BE2C (cell line): Measurements from ENCODE around the gene CACNA2D3.

ENCODE experiments used
- DNase-seq: peaks from one replicate; pipeline ENCODE4 v3.0.0-alpha.2; 2020
- H3K27me3 ChIP-seq: fragments of 250-450 bp; sonication (Bioruptor Pico); 2 replicates; pipeline ENCODE4 v1.5.1; 2020; ENCODE audit warnings: mild to moderate bottlenecking
- H3K36me3 ChIP-seq: fragments of 250-450 bp; sonication (Bioruptor Pico); 2 replicates; pipeline ENCODE4 v1.5.1; 2020; ENCODE audit warnings: mild to moderate bottlenecking
- H3K4me1 ChIP-seq: fragments of 250-450 bp; sonication (Bioruptor Pico); 2 replicates; pipeline ENCODE4 v1.5.1; 2020
- H3K4me3 ChIP-seq: 2 replicates; pipeline ENCODE4 v1.5.1; 2011; ENCODE audit warnings: low read depth, low read length
- H3K9me3 ChIP-seq: fragments of 250-450 bp; sonication (Bioruptor Pico); 2 replicates; pipeline ENCODE4 v1.5.1; 2020
- TF ChIP-seq, protein P1 (sequence below): IDR thresholded peaks from 2 replicates; pipeline ENCODE4 v1.5.1; 2012; ENCODE audit warnings: mild to moderate bottlenecking, low read depth, low read length

Gene CACNA2D3

DNA sequence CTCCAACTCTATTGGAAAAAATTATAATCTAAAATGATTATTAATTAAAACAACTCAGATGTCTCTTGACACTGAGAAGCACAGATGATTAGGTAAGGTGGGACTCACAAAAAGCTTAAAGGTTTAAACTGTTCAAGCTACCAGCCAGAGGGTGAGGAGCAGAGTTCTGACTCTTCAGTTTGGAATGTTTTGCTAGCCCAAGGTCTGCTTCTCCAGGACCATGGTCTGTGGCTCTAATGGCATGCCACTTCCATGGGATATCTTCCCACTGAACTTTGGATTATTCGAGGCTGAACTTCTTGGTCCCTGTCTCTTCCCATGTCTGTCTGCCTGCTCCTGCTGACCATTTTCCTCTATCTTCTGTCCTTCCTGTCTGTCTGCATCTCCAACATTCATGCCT lies 49.2 kb downstream of the CACNA2D3 start:
- TF ChIP-seq, protein P1, sequence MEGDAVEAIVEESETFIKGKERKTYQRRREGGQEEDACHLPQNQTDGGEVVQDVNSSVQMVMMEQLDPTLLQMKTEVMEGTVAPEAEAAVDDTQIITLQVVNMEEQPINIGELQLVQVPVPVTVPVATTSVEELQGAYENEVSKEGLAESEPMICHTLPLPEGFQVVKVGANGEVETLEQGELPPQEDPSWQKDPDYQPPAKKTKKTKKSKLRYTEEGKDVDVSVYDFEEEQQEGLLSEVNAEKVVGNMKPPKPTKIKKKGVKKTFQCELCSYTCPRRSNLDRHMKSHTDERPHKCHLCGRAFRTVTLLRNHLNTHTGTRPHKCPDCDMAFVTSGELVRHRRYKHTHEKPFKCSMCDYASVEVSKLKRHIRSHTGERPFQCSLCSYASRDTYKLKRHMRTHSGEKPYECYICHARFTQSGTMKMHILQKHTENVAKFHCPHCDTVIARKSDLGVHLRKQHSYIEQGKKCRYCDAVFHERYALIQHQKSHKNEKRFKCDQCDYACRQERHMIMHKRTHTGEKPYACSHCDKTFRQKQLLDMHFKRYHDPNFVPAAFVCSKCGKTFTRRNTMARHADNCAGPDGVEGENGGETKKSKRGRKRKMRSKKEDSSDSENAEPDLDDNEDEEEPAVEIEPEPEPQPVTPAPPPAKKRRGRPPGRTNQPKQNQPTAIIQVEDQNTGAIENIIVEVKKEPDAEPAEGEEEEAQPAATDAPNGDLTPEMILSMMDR, result no peak
- Histone ChIP-seq H3K4me1 (no peaks in the 10 kb centered on the region), H3K4me3 (no peak overlapping the region), H3K9me3 (no peaks in the 10 kb centered on the region), H3K27me3 (no peaks in the 10 kb centered on the region), H3K36me3 (no peaks in the 10 kb centered on the region)
- no peak for DNase-seq

DNA sequence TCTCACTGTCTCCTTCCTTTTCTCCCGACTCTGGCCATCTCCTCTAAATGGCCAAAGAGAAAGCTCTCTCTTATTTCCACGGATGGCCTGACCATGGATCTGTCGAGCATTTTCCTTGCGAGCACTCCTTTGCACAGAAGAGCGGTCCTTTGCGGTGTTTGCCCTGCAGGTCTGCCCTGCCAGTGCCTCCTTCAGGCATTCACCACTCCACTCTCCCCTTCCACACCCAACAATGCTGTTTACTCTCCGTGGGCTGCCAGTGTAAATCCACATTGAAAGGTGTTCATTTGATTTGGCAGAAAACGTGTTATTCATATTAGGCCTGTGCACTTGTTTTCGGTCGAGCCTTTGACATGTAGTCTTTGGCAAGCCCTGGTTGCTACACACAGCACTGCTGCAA lies 49.6 kb downstream of the CACNA2D3 start:
- Histone ChIP-seq H3K9me3 (no peaks in the 10 kb centered on the region), H3K4me3 (no peak overlapping the region), H3K4me1 (no peaks in the 10 kb centered on the region), H3K27me3 (no peaks in the 10 kb centered on the region), H3K36me3 (no peaks in the 10 kb centered on the region)
- DNase-seq, result no peak
- TF ChIP-seq, protein P1, result no peak

GRCh38 chr3:54173371-54173770 lies 51.0 kb downstream of the CACNA2D3 start:
- TF ChIP-seq, protein P1, result no peak
- Histone ChIP-seq H3K9me3 (no peaks in the 10 kb centered on the region), H3K36me3 (no peaks in the 10 kb centered on the region), H3K27me3 (no peaks in the 10 kb centered on the region), H3K4me1 (no peaks in the 10 kb centered on the region), H3K4me3 (no peak overlapping the region)
- DNase-seq, result no peak

DNA sequence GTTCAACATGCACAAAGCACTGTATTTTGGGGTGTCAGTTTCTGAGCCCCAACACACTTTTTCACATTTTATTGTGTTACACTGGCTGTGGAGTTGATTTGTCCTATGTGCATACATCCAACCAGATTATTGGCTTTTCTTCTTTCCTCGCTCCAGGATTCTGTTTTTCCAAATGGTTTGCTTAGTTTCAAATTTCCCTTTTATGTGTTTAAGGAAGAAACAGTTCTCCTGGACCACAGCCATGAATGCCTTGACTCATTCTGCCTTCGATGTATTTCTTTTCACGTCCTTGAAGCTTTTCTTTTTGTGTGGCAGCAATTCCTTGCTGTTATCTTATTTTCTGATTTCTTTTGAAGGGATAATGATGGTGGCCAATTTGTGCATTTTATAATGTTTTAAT lies 53.8 kb downstream of the CACNA2D3 start:
- H3K9me3 ChIP-seq, result no peaks in the 10 kb centered on the region
- H3K4me1 ChIP-seq, result no peaks in the 10 kb centered on the region
- no peaks in the 10 kb centered on the region for H3K27me3 ChIP-seq
- DNase-seq, result no peak
- no peaks in the 10 kb centered on the region for H3K36me3 ChIP-seq
- TF ChIP-seq, protein P1, result no peak
- H3K4me3 ChIP-seq, result no peak overlapping the region

DNA sequence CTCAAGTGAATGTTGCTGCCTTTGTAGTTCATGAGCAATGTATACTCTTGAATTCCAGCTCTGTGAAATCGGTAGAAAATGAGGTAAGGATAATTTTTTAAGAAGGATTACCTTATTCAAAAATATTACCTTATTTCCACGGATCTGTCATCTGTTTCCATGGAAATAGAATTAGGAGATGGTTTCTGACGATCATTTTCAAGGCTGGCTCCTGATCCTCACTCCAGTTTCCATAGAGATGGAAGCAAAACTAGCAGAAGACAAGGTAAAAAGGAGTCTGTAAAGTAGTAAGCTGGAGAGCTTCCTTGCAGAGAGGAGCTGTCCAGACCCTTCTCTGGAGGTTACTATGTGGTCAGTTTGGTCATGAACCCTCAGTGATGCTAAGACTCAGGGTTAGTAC lies 55.5 kb downstream of the CACNA2D3 start:
- Histone ChIP-seq H3K27me3 (no peaks in the 10 kb centered on the region), H3K9me3 (no peaks in the 10 kb centered on the region), H3K36me3 (no peaks in the 10 kb centered on the region), H3K4me1 (peaks cover 4% of the 10 kb centered on the region; the same call in 1 of the 2 replicates), H3K4me3 (no peak overlapping the region)
- TF ChIP-seq, protein P1, result no peak
- no peak for DNase-seq

DNA sequence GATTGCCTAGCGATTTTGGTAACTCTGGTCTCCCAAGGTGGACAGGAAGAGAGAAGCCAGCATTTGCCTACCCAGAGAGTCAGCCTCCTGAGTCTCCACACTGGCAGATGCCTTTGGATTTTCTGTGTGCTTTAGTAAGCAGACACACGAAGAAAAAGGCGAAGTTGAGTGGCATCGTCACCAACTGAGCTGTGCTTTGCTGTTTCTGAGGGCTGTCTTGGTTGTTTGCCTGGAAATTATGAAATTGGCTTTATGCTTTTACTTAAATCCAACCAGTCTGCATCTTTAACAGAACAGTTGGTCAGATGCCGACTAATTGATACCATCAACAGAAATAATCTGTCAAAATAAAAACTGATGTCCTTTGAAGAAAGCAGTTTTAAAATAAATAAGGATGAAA lies 56.0 kb downstream of the CACNA2D3 start:
- Histone ChIP-seq H3K4me1 (peaks cover 4% of the 10 kb centered on the region; the same call in 1 of the 2 replicates), H3K27me3 (no peaks in the 10 kb centered on the region), H3K4me3 (no peak overlapping the region), H3K9me3 (no peaks in the 10 kb centered on the region), H3K36me3 (no peaks in the 10 kb centered on the region)
- TF ChIP-seq, protein P1, result no peak
- no peak for DNase-seq
